K562 (cell line): ENCODE results near the gene EXOSC6. TPM values are rescaled to one million over a fixed set of nuclear protein-coding genes. Genes with fewer than 3 reads are reported as not detected.

Experiments
- ATAC-seq: fragments of 200-7000 bp; cut with Tn5 transposase; 3 replicates; pipeline ENCODE4 v1.9.1; 2020; ENCODE audit warnings: moderate library complexity
- BruUV-seq: library from RNA; stranded (reverse); fragments of 400-500 nt; replicated peaks from 2 replicates; lab custom pipeline; 2021; lab: Mats Ljungman, UMichigan
- CTCF ChIA-PET: fragments of 300-600 bp; formaldehyde crosslinking; extraction: SDS; loops from one replicate; lab custom pipeline; 2021; ENCODE audit warnings: low intra/inter-chr PET ratio; lab: Yijun Ruan, JAX
- POLR2A ChIA-PET: fragments of 300-600, 350-650 bp; sonication (Branson Sonifier 250); formaldehyde crosslinking; extraction: SDS; loops from one replicate; lab custom pipeline; 2021; ENCODE audit warnings: antibody characterized with exemption, inconsistent platforms; lab: Yijun Ruan, JAX
- DNase-seq, 4 experiments: peaks; one replicate each; pipeline versions ENCODE4 v3.0.0 to v3.0.0-alpha.2; 2011 to 2018; ENCODE audit warnings: low spot score in 3 of 4, mixed read lengths in 3 of 4; ENCODE audit errors: extremely low read depth in 1 of 4
- FAIRE-seq: peaks from 2 replicates; lab custom pipeline; 2011; peaks lifted over from hg19 to GRCh38; lab: Jason Lieb, UNC
- H2AFZ ChIP-seq: 2 replicates; pipeline ENCODE4 v1.6.0; 2011; ENCODE audit warnings: low read depth, low read length, control low read depth, inconsistent platforms
- H3K27ac ChIP-seq: fragments of 200-600 bp; 3 replicates; pipeline ENCODE4 v1.8.0; 2011; ENCODE audit warnings: low read depth, mild to moderate bottlenecking, control low read depth, inconsistent platforms, low read length, moderate library complexity, mixed read lengths; ENCODE audit errors: extremely low read depth
- H3K27me3 ChIP-seq, 2 experiments: fragments of 300-600 bp in 1 of 2; 2 replicates in 1 of 2; 3 replicates in 1 of 2; pipeline versions ENCODE4 v1.6.0 to v1.8.0; 2011; ENCODE audit warnings: inconsistent platforms in 2 of 2, low read length in 2 of 2, mild to moderate bottlenecking in 1 of 2, mixed read lengths in 1 of 2, moderate library complexity in 1 of 2; ENCODE audit not compliant: control insufficient read depth in 2 of 2, insufficient read depth in 2 of 2
- H3K36me3 ChIP-seq: fragments of 300-600 bp; 3 replicates; pipeline ENCODE4 v1.8.0; 2011; ENCODE audit warnings: mild to moderate bottlenecking, low read length, inconsistent platforms; ENCODE audit not compliant: control insufficient read depth, insufficient read depth
- H3K4me1 ChIP-seq, 2 experiments: fragments of 200-600 bp in 1 of 2; replicated peaks in 1 of 2; 2 replicates in 1 of 2; 3 replicates in 1 of 2; pipeline versions ENCODE4 v1.5.1 to v1.8.0; 2011; ENCODE audit warnings: inconsistent platforms in 2 of 2, low read length in 2 of 2, mild to moderate bottlenecking in 1 of 2, mixed read lengths in 1 of 2, moderate library complexity in 1 of 2; ENCODE audit not compliant: control insufficient read depth in 2 of 2, insufficient read depth in 2 of 2
- H3K4me2 ChIP-seq: 2 replicates; pipeline ENCODE4 v1.6.1; 2011; ENCODE audit warnings: low read length, control low read depth, inconsistent platforms, mixed read lengths; ENCODE audit not compliant: insufficient read depth
- H3K4me3 ChIP-seq: fragments of 200-600 bp; sonication (generic), shearing (Covaris generic); 2 replicates; pipeline ENCODE4 v1.5.1; 2016; ENCODE audit warnings: control low read depth, inconsistent platforms
- H3K79me2 ChIP-seq: fragments of 200-600 bp; 3 replicates; pipeline ENCODE4 v1.8.0; 2011; ENCODE audit warnings: low read length, inconsistent platforms; ENCODE audit not compliant: control insufficient read depth, insufficient read depth
- H3K9ac ChIP-seq, 2 experiments: 2 replicates each; pipeline versions ENCODE4 v1.6.0 to v1.6.1; 2011; ENCODE audit warnings: low read depth in 2 of 2, low read length in 2 of 2, control low read depth in 1 of 2, inconsistent platforms in 1 of 2, mild to moderate bottlenecking in 1 of 2, mixed read lengths in 1 of 2; ENCODE audit not compliant: insufficient read depth in 1 of 2
- H3K9me1 ChIP-seq: one replicate; pipeline ENCODE4 v1.6.0; 2011; ENCODE audit warnings: inconsistent platforms, mild to moderate bottlenecking, low read length, moderate library complexity; ENCODE audit not compliant: control insufficient read depth, insufficient read depth
- H3K9me3 ChIP-seq: replicated peaks from 2 replicates; pipeline ENCODE4 v1.5.1; 2011; ENCODE audit warnings: low read depth, low read length, inconsistent platforms; ENCODE audit not compliant: control insufficient read depth, insufficient read depth
- H4K20me1 ChIP-seq: replicated peaks from 2 replicates; pipeline ENCODE4 v1.6.1; 2011; ENCODE audit warnings: low read length, inconsistent platforms, mixed read lengths; ENCODE audit not compliant: control insufficient read depth, insufficient read depth
- ELF4 ChIP-seq: fragments of 450-650 bp; formaldehyde crosslinking; IDR thresholded peaks from 2 replicates; pipeline ENCODE4 v1.4.0; 2022; ENCODE audit warnings: missing genetic modification characterization
- IRF2 ChIP-seq: sonication (generic); formaldehyde crosslinking; IDR thresholded peaks from 2 replicates; pipeline ENCODE4 v1.8.1; 2022; ENCODE audit warnings: mild to moderate bottlenecking, missing genetic modification reagents
- PTRF ChIP-seq: fragments of 450-650 bp; IDR thresholded peaks from 2 replicates; pipeline ENCODE4 v1.6.1; 2016; ENCODE audit warnings: mild to moderate bottlenecking, missing genetic modification characterization, missing compliant biosample characterization
- THRA ChIP-seq: fragments of 450-650 bp; IDR thresholded peaks from 2 replicates; pipeline ENCODE4 v1.6.1; 2017; ENCODE audit warnings: mild to moderate bottlenecking, moderate library complexity
- TSC22D4 ChIP-seq: fragments of 450-650 bp; IDR thresholded peaks from 2 replicates; pipeline ENCODE4 v1.6.1; 2016; ENCODE audit warnings: missing genetic modification characterization, missing biosample characterization, control low read depth
- ZNF77 ChIP-seq: fragments of 250-450 bp; sonication (Bioruptor Pico); IDR thresholded peaks from 2 replicates; pipeline ENCODE4 v1.5.0; 2020
- WGBS: fragments of 100-300 bp; shearing (Covaris generic); methylation state at CpG from one replicate; pipeline ENCODE4 v1.1.6; 2016; ENCODE audit warnings: low coverage, mixed read lengths; ENCODE audit not compliant: insufficient coverage; ENCODE audit errors: missing lambda C conversion rate; 5-methylcytosine and 5-hydroxymethylcytosine counted together
- in situ Hi-C: fragments of 300-500 bp; cut with MboI; formaldehyde crosslinking; loops from 4 replicates; pipeline ENCODE4 v1.15.0; 2018; ENCODE audit warnings: inconsistent platforms, mixed read lengths
- intact Hi-C: fragments of 100-400 bp; cut with micrococcal nuclease; formaldehyde crosslinking; loops from 2 replicates; pipeline ENCODE4 v1.14.2; 2022
- polyA plus RNA-seq, 8 experiments: library from polyadenylated mRNA; depleted of rRNA in 4 of 8; stranded (reverse) in 5 of 8; unstranded in 3 of 8; fragments of >200 nt; fragmentation: Nextera tagmentation in 2 of 8; fragmentation: Illumina TruSeq in 1 of 8; extraction: Ambion mirVana in 2 of 8; extraction: Trizol in 1 of 8; gene quantifications; 2 replicates each; pipeline versions ENCODE4 v1.2.1 to v1.2.3, GENCODE V29; 2011 to 2014; ENCODE audit warnings: inconsistent platforms in 1 of 8, missing spikeins in 1 of 8
- total RNA-seq, 7 experiments: library from RNA; depleted of rRNA in 6 of 7; stranded (reverse); fragments of >200 nt in 6 of 7; fragmentation: Illumina TruSeq in 2 of 7; extraction: Trizol in 2 of 7; gene quantifications; 2 replicates each; pipeline versions ENCODE4 v1.2.1 to v1.2.3, GENCODE V29; 2011 to 2021; ENCODE audit warnings: low replicate concordance in 1 of 7

EXOSC6 gene
- total and polyA plus RNA-seq, 9 of the 15 experiments (the other 6 are each of a cell fraction or from before 2014, with no cell fraction given): 9.2 to 29.0 (median 15.6) TPM

DNA sequence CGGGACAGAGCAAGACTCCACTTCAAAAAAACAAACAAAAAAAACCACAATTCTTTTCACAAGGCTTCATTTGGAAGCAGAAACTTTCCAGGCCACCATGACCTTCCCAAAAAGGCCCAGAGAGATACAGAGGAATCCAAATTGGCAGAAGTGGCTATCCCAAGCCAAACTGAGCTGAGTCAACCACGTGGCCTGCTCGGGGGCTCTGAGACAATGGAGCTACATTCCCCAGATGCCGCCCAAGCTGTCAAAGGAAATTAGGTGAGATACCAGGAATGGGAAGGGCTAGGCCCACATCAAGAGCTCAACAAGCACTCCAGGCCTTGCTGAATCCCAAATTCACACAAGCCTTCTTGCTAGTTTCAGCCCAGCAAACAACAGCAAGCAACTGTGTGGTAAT lies 5.7 kb upstream of the EXOSC6 start:
- intact Hi-C loops: no loop called here
- peaks cover 94% of the 10 kb centered on the region for H3K36me3 ChIP-seq

More for the DNA sequence above, 5.7 kb upstream of the EXOSC6 start:
- TF ChIP-seq PTRF (tag) (no peak), TSC22D4 (tag) (no peak), ZNF77 (CRISPR knock-in tag) (no peak), THRA (no peak), ELF4 (no peak), IRF2 (CRISPR knock-in tag) (no peak)
- FAIRE-seq: no peak
- peaks cover 2% of the 10 kb centered on the region for H3K9me1 ChIP-seq
- POLR2A ChIA-PET: interaction anchor here (0.6 to 1.6 kb wide), 4 partner anchors 9 to 379 kb away, joined by 3 to 9 read pairs (median 3); partner anchors contain the start of gene AARS1
- no TSS peak for BruUV-seq
- H3K4me3 ChIP-seq: no peak overlapping the region
- H3K79me2 ChIP-seq: peaks cover 2% of the 10 kb centered on the region; the same call in 1 of the 3 replicates
- no peak for DNase-seq
- H3K4me1 ChIP-seq: peaks cover 0 to 10% of the 10 kb centered on the region in 2 experiments; a peak in 2 of 5 replicates
- CTCF ChIA-PET: no interaction called here
- no peak overlapping the region for H3K9ac ChIP-seq
- H3K27me3 ChIP-seq: no peaks in the 10 kb centered on the region
- H3K9me3 ChIP-seq: no peaks in the 10 kb centered on the region
- ATAC-seq: no peak
- H2AFZ ChIP-seq: no peak overlapping the region
- H3K4me2 ChIP-seq: no peak overlapping the region
- 84% methylated on average over 4 of the region's 4 CpGs for WGBS
- no peak overlapping the region for H3K27ac ChIP-seq
- H4K20me1 ChIP-seq: peaks cover 32% of the 10 kb centered on the region
- in situ Hi-C loops: no loop called here
